C4-2B (cell line): Measurements from ENCODE around the gene FAM200C.

Source experiments
- CTCF ChIP-seq: fragments of 450-650 bp; conservative IDR thresholded peaks from 2 replicates; pipeline ENCODE4 v1.5.1; 2017; ENCODE audit warnings: mild to moderate bottlenecking
- ZFX ChIP-seq: fragments of 450-650 bp; IDR thresholded peaks from 2 replicates; pipeline ENCODE4 v1.6.1; 2017

- TF ChIP-seq CTCF (no peak), ZFX (no peak)
These were observed 32.3 kb upstream of the FAM200C start for GRCh38 chr5:160432196-160432595.
